HUDEP-2 (cell line): ENCODE measurements around the gene ARF6.
"Not testable (repeated sequence)": the region's sequence is repeated elsewhere in the genome, so short reads cannot be mapped to it uniquely, and the experiment has no call there.

Source experiments
- DNase-seq, 76 experiments: peaks; one replicate each; lab custom pipeline; 2025; ENCODE audit not compliant: unreplicated experiment in 76 of 76; lab: John Stamatoyannopoulos, UW

Gene ARF6

DNA sequence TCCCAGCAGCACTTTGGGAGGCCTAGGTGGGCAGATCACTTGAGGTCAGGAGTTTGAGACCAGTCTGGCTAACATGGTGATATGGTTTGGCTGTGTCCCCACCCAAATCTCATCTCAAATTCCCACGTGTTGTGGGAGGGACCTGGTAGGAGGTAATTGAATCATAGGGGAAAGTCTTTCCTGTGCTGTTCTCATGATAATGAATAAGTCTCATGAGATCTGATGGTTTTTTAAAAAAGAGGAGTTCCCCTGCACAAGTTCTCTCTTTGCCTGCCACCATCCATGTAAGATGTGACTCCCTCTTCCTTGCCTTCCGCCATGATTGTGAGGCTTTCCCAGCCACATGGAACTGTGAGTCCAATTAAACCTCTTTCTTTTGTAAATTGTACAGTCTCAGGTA lies 43.4 kb downstream of the ARF6 start:
- DNase-seq, result not testable (repeated sequence)

DNA sequence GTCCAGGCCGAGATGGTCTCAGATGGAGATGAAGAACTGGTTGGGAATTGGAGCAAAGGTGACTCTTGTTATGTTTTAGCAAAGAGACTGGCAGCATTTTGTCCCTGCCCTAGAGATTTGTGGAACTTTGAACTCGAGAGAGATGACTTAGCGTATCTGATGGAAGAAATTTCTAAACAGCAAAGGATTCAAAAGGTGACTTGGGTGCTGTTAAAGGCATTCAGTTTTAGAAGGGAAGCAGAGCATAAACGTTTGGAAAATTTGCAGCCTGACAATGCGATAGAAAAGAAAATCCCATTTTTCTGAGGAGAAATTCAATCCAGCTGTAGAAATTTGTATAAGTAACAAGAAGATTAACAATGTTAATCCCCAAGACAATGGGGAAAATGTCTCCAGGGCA lies 44.0 kb downstream of the ARF6 start:
- not testable (repeated sequence) for DNase-seq

DNA sequence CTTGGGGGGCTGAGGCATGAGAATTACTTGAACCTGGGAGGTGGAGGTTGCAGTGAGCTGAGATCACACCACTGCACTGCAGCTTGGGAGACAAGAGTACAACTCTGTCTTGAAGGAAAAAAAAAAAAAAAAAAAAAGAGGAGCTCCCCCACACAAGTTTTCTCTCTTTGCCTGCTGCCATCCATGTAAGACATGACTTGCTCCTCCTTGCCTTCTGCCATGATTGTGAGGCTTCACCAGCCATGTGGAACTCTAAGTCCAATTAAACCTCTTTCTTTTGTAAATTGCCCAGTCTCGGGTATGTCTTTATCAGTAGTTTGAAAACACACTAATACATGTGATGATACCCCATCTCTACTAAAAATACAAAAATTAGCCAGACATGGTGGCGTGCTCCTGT lies 46.3 kb downstream of the ARF6 start:
- not testable (repeated sequence) for DNase-seq

DNA sequence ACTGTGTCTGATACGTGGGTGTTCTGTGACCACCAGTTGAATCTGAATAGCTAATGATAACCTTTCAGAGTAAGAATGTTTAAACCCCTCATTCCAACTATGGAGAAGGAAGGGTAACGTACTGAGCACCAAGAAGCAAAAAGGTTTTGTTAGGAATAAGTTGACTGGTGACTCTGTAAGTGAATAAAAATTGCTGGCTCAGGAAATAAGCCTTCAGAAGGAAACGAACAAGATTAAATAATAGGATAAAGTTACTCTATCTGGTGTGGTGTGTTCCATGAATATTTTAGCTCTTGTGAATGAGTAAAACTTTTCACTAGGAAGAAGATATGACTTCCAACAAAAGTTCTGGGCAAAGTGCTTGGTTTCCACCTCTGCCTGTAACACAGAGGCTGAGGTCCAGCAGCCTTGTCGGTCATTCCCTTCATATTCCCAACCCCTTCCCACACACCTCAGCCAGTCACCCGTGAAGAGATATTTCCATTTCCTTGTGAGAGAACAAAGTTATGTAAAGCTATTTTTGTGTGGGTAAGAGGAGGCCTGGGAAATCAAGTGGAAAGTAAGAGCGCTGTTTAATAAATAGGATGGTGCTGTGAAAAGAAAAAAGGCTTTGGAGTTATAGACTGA lies 47.1 kb downstream of the ARF6 start:
- DNase-seq, result no peak

DNA sequence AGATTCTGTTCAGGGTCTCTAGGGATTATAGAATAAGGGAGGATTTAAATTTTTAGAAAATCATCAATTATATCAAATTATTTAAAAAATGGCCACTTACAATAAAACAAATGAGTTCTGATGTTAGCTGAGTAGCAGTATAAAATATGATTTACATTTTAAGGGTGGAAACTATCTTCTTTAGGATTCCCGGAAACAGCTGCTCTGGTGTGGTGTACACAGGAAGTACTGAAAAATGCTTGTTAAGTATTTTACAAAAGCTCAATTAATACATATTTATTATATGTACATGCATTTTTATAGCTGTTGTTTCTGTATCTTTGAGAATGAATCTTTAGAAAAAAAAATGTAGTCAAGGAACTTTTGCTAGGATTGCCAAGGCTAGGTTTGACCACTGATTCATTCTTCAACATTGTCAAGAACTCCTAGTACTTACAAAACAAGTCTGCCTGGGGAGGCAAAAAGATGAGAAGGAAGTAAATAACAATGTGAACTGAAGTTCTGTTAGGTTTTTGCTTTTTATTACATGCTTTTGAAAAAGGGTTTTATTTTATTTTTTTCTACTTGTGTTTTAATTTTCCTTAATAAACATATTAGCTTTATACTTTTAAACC lies 48.0 kb downstream of the ARF6 start:
- no peak for DNase-seq

DNA sequence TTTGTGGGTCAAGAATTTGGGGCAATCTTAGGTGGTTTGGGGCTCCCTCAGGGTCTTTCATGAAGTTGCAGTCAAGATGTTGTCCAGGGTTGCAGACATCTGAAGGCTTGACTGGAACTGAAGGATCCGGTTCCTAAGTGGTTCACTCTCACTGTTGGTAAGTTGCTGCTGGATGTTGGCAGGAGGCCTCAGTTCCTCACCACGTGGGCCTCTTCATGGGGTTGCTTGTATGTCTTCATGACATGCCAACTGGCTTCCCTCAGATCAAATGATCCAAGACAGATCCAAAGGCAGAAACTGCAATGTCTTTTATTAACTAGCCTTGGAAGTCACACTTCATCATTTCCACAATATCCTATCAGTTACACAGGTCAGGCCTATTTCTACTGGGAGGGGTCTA lies 49.2 kb downstream of the ARF6 start:
- no peak for DNase-seq

DNA sequence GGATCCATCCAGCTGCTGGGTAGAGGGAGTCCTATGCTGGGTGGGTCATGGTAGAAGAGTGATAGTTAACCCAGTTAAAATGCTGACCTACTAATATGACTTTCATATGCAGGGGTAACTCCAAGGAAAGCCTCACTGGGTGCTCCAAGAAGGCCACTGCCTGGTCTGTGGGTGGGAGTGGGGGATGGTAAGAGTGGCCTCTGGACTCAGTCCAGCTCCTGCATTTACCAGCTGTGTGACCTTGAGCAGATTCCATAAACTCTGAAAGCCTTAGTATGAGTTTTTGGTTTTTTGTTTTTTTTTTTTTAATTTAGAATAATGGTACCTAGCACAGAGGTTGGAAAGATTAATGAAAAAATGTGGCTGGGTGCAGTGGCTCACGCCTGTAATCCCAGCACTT lies 51.6 kb downstream of the ARF6 start:
- peak in 1 of 76 experiments; percentile 4 for DNase-seq

DNA sequence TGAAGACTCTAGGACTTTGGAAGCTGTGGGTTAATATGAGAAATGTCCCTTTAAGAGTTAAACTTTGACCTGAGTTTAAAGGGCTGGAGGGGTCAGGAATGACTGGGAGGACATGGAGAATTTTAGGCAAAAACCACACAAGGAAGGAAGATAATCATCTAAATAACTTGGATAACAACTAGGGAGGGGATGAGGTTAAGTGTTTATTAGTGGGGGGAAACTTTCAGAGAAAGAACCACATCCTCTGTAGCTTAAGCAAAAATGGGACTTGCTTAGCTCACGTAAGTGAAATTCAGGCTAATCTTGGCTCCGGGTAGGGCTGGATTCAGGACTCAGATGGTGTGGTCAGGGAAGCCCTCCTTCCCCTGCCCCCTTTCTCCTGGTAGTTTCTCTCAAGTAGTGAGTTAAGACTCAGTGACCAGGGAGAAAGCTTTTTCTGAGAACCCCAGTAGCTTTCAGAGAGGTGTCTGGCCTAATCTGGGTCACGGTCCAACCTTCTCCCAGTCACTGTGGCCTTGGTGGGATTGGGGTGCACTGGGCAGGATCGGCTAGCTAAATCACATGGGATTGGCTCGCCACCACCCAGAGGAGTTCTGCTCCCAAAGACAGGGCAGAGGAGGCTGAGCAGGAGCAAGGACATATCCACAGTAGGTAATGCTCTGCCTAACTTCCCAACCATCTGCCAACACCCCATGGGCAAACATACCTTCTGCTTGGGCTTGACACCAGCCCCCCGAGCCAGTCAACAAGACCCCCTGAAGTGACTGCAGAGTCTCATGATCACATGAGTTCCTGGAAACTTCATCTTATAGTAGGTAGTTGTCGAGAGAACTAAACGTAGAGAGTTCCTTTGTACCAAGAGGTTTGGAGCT lies 52.8 kb downstream of the ARF6 start:
- DNase-seq, result no peak
